IPS-15b (cell line): ENCODE data around the gene XRCC4.
"Not testable (repeated sequence)": the region's sequence is repeated elsewhere in the genome, so short reads cannot be mapped to it uniquely, and the experiment has no call there.

ENCODE experiments used
- H3K27me3 ChIP-seq: one replicate; pipeline ENCODE4 v1.6.1; 2013; ENCODE audit warnings: low read length; ENCODE audit not compliant: control insufficient read depth, insufficient read depth
- H3K36me3 ChIP-seq: one replicate; pipeline ENCODE4 v1.6.1; 2013; ENCODE audit warnings: low read length; ENCODE audit not compliant: control insufficient read depth, insufficient read depth
- H3K4me1 ChIP-seq: one replicate; pipeline ENCODE4 v1.6.1; 2013; ENCODE audit warnings: mild to moderate bottlenecking, low read length; ENCODE audit not compliant: control insufficient read depth, insufficient read depth
- H3K4me3 ChIP-seq: one replicate; pipeline ENCODE4 v1.5.1; 2013; ENCODE audit warnings: low read depth, low read length
- H3K9ac ChIP-seq: one replicate; pipeline ENCODE4 v1.6.1; 2013; ENCODE audit warnings: low read depth, mild to moderate bottlenecking, low read length
- H3K9me3 ChIP-seq: one replicate; pipeline ENCODE4 v1.6.1; 2013; ENCODE audit warnings: mild to moderate bottlenecking, low read length; ENCODE audit not compliant: control insufficient read depth, insufficient read depth

Gene XRCC4

GRCh38 chr5:83048811-83049210 is 28.5 kb upstream of the XRCC4 start:
- Histone ChIP-seq H3K27me3 (no peaks in the 10 kb centered on the region), H3K36me3 (no peaks in the 10 kb centered on the region), H3K4me1 (no peaks in the 10 kb centered on the region), H3K9me3 (no peaks in the 10 kb centered on the region), H3K9ac (no peak overlapping the region), H3K4me3 (no peak overlapping the region)

- Histone ChIP-seq H3K36me3 (no peaks in the 10 kb centered on the region), H3K9ac (no peak overlapping the region), H3K27me3 (no peaks in the 10 kb centered on the region), H3K4me1 (no peaks in the 10 kb centered on the region), H3K9me3 (no peaks in the 10 kb centered on the region), H3K4me3 (no peak overlapping the region)
Measured at GRCh38 chr5:83049370-83049885, 27.9 kb upstream of the XRCC4 start.

- H3K9ac ChIP-seq: no peak overlapping the region
- H3K27me3 ChIP-seq: no peaks in the 10 kb centered on the region
- no peak overlapping the region for H3K4me3 ChIP-seq
- no peaks in the 10 kb centered on the region for H3K4me1 ChIP-seq
- H3K9me3 ChIP-seq: no peaks in the 10 kb centered on the region
- no peaks in the 10 kb centered on the region for H3K36me3 ChIP-seq
Measured at GRCh38 chr5:83050723-83051340, 26.5 kb upstream of the XRCC4 start.

- no peak overlapping the region for H3K4me3 ChIP-seq
- H3K9me3 ChIP-seq: no peaks in the 10 kb centered on the region
- no peaks in the 10 kb centered on the region for H3K27me3 ChIP-seq
- no peak overlapping the region for H3K9ac ChIP-seq
- no peaks in the 10 kb centered on the region for H3K4me1 ChIP-seq
- H3K36me3 ChIP-seq: no peaks in the 10 kb centered on the region
Measured at GRCh38 chr5:83055166-83055565, 22.2 kb upstream of the XRCC4 start.

GRCh38 chr5:83058726-83059125 is 18.6 kb upstream of the XRCC4 start:
- H3K9me3 ChIP-seq: no peaks in the 10 kb centered on the region
- no peak overlapping the region for H3K4me3 ChIP-seq
- no peaks in the 10 kb centered on the region for H3K4me1 ChIP-seq
- no peak overlapping the region for H3K9ac ChIP-seq
- H3K27me3 ChIP-seq: no peaks in the 10 kb centered on the region
- no peaks in the 10 kb centered on the region for H3K36me3 ChIP-seq

- no peaks in the 10 kb centered on the region for H3K9me3 ChIP-seq
- H3K4me1 ChIP-seq: no peaks in the 10 kb centered on the region
- H3K36me3 ChIP-seq: no peaks in the 10 kb centered on the region
- H3K4me3 ChIP-seq: no peak overlapping the region
- no peaks in the 10 kb centered on the region for H3K27me3 ChIP-seq
- no peak overlapping the region for H3K9ac ChIP-seq
Measured at GRCh38 chr5:83059341-83059740, 18.0 kb upstream of the XRCC4 start.

GRCh38 chr5:83066548-83067110 is 10.7 kb upstream of the XRCC4 start:
- H3K27me3 ChIP-seq: no peaks in the 10 kb centered on the region
- no peaks in the 10 kb centered on the region for H3K9me3 ChIP-seq
- H3K4me3 ChIP-seq: no peak overlapping the region
- H3K36me3 ChIP-seq: no peaks in the 10 kb centered on the region
- H3K4me1 ChIP-seq: peaks cover 36% of the 10 kb centered on the region
- no peak overlapping the region for H3K9ac ChIP-seq

GRCh38 chr5:83067377-83067776 is 10.0 kb upstream of the XRCC4 start:
- H3K36me3 ChIP-seq, H3K9me3 ChIP-seq, H3K4me3 ChIP-seq, H3K9ac ChIP-seq, H3K27me3 ChIP-seq: not testable (repeated sequence)
- peaks cover 40% of the 10 kb centered on the region for H3K4me1 ChIP-seq

- Histone ChIP-seq H3K4me3 (no peak overlapping the region), H3K27me3 (no peaks in the 10 kb centered on the region), H3K9me3 (no peaks in the 10 kb centered on the region), H3K36me3 (no peaks in the 10 kb centered on the region), H3K4me1 (peaks cover 43% of the 10 kb centered on the region), H3K9ac (no peak overlapping the region)
Measured at GRCh38 chr5:83069096-83069799, 8.1 kb upstream of the XRCC4 start.

- Histone ChIP-seq H3K4me3 (peak overlapping the region; percentile 20), H3K27me3 (no peaks in the 10 kb centered on the region), H3K4me1 (peaks cover 46% of the 10 kb centered on the region), H3K9ac (no peak overlapping the region), H3K36me3 (no peaks in the 10 kb centered on the region), H3K9me3 (no peaks in the 10 kb centered on the region)
Measured at GRCh38 chr5:83071286-83072051, 5.9 kb upstream of the XRCC4 start.

GRCh38 chr5:83072966-83073365 is 4.4 kb upstream of the XRCC4 start:
- Histone ChIP-seq H3K36me3 (no peaks in the 10 kb centered on the region), H3K27me3 (no peaks in the 10 kb centered on the region), H3K4me3 (no peak overlapping the region), H3K4me1 (peaks cover 39% of the 10 kb centered on the region), H3K9me3 (no peaks in the 10 kb centered on the region), H3K9ac (no peak overlapping the region)
